ENCODE results near the gene AP5Z1.

DNA sequence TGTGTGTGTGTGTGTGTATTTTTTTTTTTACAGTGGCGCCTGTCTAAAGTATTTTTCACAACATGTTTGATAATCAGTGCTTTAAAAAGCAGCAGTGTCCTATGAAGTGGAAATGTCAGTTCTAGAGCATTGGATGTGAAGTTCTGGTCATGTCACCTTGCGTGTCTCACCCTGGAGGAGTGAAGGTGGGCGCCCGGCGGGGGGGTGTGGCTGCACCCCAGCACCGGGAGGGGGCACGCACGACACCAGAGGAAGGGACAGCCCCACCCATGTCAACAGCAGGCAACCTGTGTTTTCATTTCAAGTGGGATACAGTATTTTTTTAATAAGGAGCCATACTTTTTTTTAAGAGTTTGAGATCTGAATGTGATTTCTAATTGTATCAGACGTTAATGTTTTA, 4.5 kb upstream of the AP5Z1 start:
- TF ChIP-seq USF2 (IDR thresholded peaks at IDR 0.05) (no peak), PBX3 (IDR thresholded peaks at IDR 0.05) (no peak)
